ENCODE data around the gene ISM1.

- TF ChIP-seq POLR2AphosphoS5 (IDR thresholded peaks at IDR 0.05) = no peak
- TF ChIP-seq CTCF (IDR thresholded peaks at IDR 0.05; ENCODE audit: poor library complexity, severe bottlenecking) = no peak
- TF ChIP-seq REST (IDR thresholded peaks at IDR 0.05; ENCODE audit: borderline replicate concordance) = no peak
- TF ChIP-seq RAD21 (conservative IDR thresholded peaks at IDR 0.05) = no peak
- no peak for TF ChIP-seq EP300 (conservative IDR thresholded peaks at IDR 0.05; ENCODE audit: poor library complexity, severe bottlenecking)
- no peak for TF ChIP-seq SMC3 (conservative IDR thresholded peaks at IDR 0.05; ENCODE audit: poor library complexity)
- TF ChIP-seq MXI1 (conservative IDR thresholded peaks at IDR 0.05; ENCODE audit: poor library complexity, severe bottlenecking) = no peak
- TF ChIP-seq EZH2 (IDR thresholded peaks at IDR 0.05; ENCODE audit: borderline replicate concordance, insufficient read depth, low read length, poor library complexity, severe bottlenecking) = no peak
- TF ChIP-seq TAF1 (IDR thresholded peaks at IDR 0.05; ENCODE audit: low read depth) = no peak
These were observed 97.9 kb downstream of the ISM1 start for GRCh38 chr20:13318871-13319521.

All from neural cell (in vitro differentiated cells).